HG02884 (cell line): ENCODE data around the gene GNPTAB.
A peak's percentile ranks its signal among the peaks of the same experiment; 100 is the strongest.
"Not testable (repeated sequence)": the region's sequence is repeated elsewhere in the genome, so short reads cannot be mapped to it uniquely, and the experiment has no call there.

Source experiments
- ATAC-seq: cut with Tn5 transposase; IDR thresholded peaks from one replicate; pipeline ENCODE4 v1.9.1; 2021; ENCODE audit warnings: mild to moderate bottlenecking, moderate library complexity; ENCODE audit not compliant: unreplicated experiment

Gene GNPTAB

GRCh38 chr12:101830367-101831325 lies at the start of gene GNPTAB:
TSS of gene GNPTAB (minus strand) at chr12:101830959. CDS start at chr12:101830675, 284 bp downstream.
- ATAC-seq, result peak; percentile 82

DNA sequence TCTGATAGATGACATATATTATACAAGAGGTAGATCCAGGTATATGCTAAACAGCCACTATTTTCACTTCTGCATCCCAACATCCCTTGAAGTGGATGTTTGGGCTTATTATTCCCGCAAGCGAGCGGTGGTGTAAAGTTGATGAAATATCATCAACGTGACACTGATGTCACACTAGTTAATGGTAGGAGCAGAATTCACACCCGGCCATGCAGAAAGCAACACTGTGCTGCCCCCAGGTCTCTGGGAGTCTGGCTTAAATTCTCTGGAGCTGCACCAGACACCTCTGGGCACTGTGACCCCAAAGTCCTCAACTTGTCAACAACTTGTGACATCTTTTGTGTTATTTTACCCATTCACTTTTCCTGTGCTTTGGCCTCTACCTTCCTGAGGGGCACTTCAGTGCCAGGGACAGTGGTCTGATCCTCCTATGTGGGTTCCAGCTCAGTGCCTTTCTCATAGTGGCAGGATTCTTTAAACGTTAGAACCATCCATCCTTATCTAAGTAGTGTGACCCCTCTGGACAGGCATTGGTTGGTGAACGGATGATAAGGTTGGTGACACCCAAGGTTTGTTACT lies 47.6 kb upstream of the GNPTAB start:
- no peak for ATAC-seq

- ATAC-seq, result peak; percentile 21
These were observed 47.1 kb upstream of the GNPTAB start for GRCh38 chr12:101877806-101878242.

- ATAC-seq, result peak; percentile 80
These were observed 46.4 kb upstream of the GNPTAB start, which contains the start of gene DRAM1 for GRCh38 chr12:101876861-101877805. TSS of gene DRAM1 (plus strand) at chr12:101877580. CDS start at chr12:101877790, 210 bp downstream.

DNA sequence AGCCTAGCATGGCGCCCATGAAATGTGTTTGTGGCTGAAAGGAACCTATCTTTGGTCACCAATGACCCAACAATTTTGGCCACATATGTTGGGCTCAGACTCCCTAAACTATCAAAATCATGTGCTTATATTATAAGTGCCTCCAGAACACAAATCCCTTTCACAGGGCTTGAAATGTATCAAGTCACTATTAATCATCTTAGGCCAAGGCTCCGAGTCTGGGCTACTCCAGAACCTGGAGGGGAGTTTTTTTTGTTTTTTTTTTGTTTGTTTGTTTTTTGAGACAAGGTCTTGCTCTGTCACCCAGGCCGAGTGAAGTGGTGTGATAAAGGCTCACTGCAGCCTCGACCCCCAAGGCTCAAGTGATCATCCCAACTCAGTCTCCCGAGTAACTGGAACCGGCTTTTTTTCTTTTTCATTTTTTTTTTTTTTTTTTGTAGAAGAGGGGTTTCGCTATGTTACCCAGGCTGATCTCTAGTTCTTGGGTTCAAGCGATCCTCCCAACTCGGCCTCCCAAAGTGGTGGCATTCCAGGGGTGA lies 45.6 kb upstream of the GNPTAB start:
- no peak for ATAC-seq

DNA sequence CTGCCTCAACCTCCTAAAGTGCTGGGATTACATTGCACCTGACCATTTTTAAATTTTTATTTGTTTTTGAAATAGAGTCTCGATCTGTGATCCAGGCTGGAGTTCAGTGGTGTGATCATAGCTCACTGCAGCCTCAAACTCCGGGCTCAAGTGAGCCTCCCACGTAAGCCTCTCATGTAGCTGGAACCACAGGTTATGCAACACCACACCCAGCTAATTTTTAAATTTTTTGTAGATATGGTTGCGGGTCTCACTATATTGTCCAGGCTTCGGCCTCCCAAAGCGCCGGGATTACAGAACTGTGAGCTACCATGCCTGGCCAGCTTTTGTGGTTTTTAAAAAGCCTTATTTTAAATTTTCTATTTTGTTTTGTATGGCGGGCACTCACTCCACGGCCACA lies 44.4 kb upstream of the GNPTAB start:
- no peak for ATAC-seq

DNA sequence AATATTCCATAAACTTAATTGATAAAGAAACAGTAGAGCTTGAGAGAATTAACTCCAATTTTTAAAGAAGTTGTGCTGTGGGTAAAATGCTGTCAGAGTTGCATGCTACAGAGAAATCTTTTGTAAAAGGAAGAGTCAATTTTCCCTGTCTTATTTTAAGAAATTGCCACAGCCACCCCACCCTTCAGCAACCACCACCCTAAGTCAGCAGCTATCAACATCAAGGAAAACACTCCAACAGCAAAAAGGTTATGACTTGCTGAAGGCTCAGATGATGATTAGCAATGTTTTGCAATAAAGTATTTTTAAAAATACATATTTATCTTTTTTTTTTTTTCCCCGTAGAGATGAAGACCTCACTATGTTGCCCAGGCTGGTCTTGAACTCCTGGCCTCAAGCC lies 40.2 kb upstream of the GNPTAB start:
- ATAC-seq, result no peak

GRCh38 chr12:101867619-101868018 lies 36.9 kb upstream of the GNPTAB start:
- ATAC-seq, result not testable (repeated sequence)

GRCh38 chr12:101866615-101867373 lies 36.0 kb upstream of the GNPTAB start:
- ATAC-seq, result no peak

DNA sequence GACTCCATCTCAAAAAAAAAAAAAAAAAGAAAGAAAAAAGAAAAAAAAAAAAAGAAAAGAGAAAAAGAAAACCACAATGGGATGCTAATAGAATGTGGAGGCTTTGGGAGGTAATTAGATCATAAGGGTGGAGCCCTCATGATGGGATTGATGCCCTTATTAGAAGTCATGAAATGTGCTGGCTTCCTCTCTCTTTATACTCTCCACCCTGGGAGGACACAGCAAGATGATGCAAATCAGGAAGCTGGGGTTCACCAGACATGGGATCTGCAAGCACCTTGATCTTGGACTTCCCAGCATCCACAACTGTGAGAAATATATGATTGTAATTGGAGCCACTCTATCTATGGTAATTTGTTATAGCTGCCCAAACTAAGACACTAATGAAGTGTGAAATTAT lies 33.2 kb upstream of the GNPTAB start:
- ATAC-seq, result no peak

GRCh38 chr12:101862245-101862644 lies 31.5 kb upstream of the GNPTAB start:
- ATAC-seq, result no peak

- not testable (repeated sequence) for ATAC-seq
These were observed 30.9 kb upstream of the GNPTAB start for GRCh38 chr12:101861688-101862087.

- peak; percentile 42 for ATAC-seq
These were observed 29.2 kb upstream of the GNPTAB start for GRCh38 chr12:101859664-101860607.

GRCh38 chr12:101858361-101858760 lies 27.6 kb upstream of the GNPTAB start:
- ATAC-seq, result no peak

GRCh38 chr12:101857043-101857558 lies 26.3 kb upstream of the GNPTAB start:
- peak; percentile 48 for ATAC-seq

GRCh38 chr12:101856614-101857013 lies 25.9 kb upstream of the GNPTAB start:
- not testable (repeated sequence) for ATAC-seq

DNA sequence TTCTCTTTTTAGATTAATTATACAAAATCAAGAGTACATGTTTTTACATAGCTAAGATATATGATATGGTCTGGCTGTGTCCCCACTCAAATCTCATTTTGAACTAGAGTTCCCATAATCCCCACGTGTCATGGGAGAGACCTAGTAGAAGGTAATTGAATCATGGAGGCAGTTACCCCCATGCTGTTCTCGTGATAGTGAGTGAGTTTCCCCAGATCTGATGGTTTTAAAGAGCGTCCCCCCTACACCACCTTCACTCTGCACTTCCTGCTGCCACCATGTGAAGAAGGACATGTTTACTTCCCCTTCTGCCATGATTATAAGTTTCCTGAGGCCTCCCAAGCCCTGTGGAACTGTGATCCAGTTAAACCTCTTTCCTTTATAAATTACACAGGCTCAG lies 25.2 kb upstream of the GNPTAB start:
- ATAC-seq, result no peak

- no peak for ATAC-seq
These were observed 24.7 kb upstream of the GNPTAB start for GRCh38 chr12:101855364-101855884.
